EH (cell line): ENCODE data around the gene PDE2A.

Experiments
- DNase-seq: peaks from one replicate; pipeline ENCODE4 v3.0.0-alpha.2; 2015; ENCODE audit warnings: low read depth

PDE2A gene

DNA sequence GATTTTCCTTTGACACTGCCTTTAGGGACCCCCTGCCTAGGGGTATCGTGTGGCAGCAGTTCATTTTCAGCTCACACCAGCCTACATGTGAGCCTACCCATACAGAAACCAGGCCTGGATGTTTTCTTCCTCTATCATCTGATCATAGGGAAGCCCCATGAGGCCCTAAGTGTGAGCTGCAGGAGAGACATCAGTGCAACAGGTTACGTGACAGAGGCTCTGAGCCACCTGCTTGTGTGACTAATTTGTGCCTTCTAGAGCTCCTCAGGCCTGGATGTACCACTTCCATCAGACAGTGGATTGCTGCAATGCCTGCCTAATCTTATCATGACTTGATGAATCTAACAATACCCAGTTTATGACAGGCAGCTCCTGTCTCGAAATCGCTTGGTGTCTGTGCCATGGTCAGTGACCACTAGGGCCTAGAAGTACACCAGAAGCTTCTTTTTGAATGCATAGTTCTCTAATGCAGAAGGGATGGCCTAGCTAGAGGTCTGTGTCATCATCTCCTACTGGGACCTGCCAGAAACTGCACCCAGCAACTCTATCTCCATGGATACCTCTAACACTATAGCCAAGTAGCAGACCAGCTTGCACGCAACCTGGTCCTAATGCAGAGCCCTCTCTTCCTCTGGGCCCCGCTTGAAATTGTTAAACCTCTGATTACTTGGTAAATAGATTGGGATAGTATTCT lies 130.2 kb downstream of the PDE2A start:
- no peak for DNase-seq

DNA sequence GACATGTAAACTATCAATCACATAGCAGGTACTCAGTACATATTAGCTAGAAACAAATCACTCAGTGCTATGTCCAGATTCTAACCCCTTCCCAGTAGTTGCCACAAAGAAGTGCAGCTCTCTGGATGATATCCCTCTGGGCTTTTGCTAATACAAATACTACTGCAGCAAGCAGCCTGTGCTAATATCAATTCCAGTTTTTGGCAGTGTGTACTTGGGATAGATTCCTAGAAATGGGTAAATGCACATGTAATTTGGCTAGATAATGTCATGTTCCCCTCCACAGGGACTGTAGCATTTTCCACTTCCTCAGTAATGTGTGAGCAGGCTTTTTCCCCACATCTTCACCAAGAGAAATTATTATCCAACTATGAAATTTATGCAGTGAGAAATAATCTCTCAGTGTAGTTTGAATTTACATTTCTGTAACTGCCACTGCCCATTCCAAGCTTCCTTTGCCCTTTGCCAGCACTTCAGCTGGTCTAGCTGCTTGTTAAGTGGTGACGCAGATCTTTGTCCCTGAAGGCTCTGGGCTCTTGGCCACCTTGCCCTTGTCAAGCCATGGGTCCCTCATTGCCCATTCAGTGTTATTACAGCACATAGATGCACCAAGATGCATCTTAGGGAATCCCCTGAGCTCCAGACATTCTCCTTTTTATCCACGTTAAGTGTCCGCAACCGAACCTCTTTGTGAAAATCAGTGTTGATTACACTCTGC lies 132.8 kb downstream of the PDE2A start:
- DNase-seq, result no peak

DNA sequence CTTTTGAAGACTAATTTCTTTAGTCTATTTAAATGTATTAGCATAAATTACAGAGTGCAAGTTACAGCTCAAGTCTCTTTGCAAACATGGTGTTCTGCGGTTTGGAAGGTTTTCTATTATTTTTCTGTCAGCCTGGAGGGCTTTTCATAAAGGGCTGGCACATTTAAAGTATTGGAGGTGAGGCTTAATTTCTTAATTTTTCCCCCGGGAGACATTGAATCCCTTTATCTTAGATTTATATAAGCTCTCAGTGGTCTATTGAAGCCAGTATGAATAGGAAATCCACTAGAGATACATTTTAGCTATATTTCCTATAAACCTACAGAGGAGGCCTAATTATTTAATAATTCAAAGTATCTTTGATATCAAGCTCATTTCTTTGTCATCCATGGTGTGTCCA lies 137.2 kb downstream of the PDE2A start:
- no peak for DNase-seq

DNA sequence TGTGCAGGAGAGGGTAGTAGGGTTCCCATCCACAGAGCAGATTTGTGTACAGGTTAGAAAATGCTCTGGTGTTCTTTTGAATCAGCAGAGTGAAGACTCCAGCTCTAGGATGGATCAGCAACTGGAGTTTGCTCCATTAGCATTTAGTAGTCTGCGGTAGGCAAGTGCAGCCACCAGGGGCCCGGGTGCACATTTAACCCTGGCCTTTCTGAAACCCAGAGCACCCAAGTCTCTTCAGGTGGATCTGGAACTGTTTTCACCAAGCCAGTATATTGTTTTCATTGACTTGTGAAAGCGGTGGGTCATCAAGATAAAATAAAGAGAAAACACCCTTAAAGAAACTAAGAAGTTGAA lies 139.1 kb downstream of the PDE2A start:
- DNase-seq, result no peak

DNA sequence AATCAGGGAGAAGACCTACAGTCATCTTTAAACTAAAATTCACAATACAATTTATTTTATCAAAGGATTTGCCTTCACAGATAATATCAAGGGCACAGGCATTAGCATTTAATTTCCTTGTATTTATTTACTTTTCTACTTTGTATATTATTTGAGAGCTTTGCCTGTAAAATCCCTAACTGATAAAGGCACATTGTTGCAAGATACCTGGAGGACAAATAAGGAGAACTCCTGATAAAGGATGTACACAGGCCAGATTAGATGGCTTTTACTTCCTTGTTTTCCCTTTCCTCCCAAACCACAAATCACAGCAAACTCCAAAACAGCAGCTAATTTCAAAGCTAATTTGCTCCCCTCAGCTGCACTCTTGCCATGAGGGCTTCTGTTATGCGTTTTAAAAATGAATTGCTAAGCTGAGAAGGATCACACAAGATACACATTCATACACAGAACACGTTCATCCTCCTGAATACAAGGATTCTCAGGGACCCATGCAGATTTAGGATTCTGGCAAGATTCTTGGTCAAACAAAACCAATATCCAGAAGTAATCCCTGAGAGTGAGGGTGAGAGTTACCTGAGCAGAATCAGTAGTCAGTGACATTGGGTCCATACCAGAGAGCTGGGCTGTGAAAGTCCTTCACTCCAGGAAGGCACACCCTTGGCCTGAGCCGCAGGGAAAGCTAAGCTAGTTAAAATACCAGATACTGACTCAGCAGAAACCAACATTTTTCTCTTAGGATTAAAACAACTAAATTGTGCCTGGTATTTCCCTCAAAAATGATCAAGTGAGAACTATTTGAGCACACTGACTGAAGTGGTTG lies 139.6 kb downstream of the PDE2A start:
- DNase-seq, result peak; percentile 54

DNA sequence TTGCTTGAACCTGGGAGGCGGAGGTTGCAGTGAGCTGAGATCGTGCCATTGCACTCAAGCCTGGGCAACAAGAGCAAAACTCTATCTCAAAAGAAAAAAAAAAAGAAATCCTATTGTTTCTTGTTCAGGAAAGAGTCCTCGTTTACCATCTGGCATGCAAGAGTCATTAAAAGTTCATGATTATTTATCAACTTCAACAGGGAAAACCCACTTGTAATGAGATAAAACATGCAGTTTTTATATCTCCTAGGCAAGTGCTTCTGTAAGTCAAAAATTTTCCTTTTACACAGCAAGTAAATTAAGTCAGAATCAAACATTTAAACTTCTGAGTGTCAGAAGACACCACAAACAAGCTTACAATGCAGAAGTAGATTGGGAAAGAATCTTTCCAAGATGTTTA lies 145.2 kb downstream of the PDE2A start:
- no peak for DNase-seq

DNA sequence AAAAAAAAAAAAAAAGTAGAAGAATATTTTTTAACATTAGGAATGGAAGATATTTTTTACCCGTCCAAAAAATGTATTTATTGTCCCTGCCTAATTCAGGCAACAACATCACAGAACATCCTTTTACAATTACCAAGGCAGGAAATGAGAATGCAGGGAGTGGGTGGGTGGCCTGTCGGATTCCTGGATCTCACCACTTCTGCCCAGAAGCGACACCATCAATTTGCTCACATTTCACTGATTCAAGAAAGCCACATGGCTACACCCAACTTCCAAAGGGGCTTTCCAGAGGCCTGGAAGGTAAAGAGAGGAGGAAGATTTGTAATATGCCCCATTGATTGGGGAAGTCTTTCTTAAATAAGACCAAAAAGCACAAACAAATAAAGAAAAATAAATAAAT lies 146.1 kb downstream of the PDE2A start:
- DNase-seq, result no peak
